ENCODE data around the gene KCNIP3.
"Not testable (repeated sequence)": the region's sequence is repeated elsewhere in the genome, so short reads cannot be mapped to it uniquely, and the experiment has no call there.

The KCNIP3 gene

DNA sequence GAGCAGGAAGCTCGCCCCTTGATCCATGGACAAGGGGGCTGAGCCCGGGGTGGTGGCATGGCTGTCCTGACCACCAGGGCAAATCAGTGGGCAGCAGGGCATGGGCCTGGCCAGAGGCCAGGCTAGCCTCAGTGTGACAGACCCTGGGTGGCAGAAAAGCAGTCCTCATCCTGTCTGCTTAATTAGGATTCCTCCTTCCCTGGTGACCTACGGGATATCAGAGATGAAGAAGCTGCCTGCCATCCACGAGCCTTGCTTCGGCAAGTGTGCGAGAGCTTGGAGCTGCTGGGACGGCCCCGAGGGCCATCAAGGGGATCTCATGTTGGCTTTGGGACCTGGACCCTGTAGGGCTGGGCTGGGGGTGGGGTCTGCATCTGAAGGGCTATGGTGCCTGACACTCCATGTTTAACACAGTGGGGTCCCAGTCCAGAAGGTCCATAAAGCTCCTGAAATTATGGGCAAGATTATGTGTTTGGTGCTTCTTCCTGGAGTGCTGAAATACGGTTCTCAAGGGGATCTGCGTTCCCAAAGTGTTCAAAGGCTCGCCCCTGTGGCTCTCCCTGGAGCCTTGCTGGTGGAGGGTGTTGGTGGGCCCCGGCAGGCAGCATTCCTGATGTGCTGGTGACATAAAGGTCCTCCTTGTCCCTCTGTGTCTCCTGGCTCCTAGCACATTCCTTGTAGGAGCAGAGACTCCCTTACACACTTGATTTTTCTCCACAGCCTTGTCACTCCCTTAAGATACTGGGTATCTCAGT is 52.6 kb downstream of the KCNIP3 start:
- no peak for DNase-seq

DNA sequence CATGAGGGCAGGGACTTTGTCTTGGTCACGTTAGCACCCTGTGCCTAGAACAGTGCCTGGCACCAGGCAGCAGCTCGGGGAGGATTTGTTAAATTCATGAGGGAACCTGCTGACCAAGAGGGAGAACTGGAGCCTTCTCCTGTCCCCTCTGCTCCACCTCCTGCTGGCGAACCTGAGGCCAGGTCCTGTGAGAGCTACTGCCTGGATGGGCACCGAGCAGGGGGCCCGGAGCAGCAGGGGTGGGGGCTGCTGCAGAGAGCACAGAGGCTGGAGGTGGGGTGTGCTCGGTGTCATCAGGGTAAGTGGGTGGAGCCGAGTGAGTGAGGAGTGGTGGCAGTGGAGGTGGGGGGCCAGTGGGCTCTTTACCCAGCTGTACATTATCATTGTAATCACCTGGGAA is 53.2 kb downstream of the KCNIP3 start:
- no peak for DNase-seq

DNA sequence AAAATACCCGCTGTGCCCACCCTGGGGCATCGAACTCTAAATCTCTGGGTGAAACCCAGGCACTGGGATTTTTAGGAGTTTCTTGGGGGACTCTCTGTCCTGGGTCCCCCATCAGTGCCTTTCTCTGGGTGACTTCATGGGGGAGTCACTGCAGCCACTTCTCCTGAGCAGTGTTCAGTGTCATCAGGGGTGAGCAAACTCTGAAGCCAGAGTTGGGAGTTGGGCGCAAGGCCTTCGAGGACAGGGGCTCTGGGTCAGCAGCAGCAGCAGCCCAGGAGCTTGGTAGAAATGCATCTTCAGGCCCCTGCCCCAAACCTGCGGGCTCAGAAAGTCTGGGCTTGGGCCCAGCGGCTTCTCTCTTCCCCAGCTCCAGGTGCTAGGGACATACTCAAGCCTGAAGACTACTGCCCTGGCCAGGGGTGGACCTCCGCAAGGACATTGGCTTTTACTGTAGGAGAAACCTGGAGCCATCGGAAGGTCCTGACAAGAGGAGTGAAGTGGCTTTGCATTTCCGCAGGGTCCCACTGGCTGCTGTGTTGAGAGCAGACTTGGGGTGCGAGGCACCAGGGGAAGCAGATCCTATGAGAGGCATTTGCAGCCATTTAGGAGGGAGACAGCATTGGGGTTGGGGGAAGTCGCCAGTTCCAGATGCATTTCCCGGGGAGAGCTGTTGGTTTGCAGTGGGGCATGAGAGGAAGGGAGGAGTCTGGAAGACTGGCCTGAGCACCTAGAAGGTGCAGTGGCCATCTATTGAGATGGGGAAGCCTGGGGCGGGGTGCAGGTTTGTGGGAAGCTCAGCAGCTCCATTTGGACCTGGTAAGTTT is 53.8 kb downstream of the KCNIP3 start:
- DNase-seq = no peak

DNA sequence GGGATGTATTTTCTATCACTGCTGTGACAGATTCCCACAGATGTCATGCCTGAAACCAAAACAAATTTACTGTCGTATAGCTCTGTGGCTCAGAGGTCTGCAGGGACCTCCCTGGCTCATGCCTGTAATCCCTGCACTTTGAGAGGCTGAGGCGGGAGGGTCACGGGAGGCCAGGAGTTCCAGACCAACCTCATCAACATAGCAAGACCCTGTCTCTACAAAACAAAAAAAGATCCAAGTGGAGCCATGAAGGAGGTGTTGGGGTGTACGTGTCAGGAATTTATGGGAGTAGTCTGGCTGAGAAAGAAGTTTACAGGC is 54.4 kb downstream of the KCNIP3 start:
- DNase-seq = no peak

DNA sequence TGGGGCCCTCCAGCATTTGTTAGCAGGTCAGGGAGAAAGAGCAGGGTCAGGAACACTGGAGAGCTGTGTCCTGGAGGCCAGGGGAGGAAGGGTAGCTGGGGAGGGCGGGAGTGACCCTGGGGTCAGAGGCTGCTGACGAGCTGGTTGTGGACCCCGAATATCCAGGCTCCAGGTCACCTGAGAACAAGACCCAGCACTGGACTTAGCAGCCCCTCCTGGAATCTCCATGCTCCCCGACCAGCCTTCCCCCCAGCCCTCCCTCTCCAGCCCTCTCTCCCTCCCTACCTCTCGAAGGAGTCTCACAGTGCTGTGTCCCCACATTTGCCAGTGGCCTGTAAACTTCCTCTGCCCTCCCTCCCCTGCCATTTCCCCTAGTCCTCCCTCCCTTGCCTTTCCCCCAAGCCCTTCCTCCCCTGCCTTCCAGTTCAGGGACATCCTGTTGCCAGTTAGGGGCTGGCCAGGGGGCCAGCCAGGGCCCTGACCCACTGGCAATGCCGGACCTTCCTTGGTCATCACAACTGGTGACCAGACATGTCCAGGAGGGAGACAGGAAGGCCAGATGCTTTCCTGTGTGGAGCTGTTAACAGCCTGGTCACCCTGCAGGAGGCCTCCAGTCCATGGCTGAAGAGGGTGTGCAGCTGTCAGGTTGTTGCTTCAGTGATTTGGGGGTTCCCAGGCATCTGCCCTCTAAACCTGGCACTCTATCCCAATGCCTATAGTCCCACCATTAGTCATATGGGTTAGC is 55.3 kb downstream of the KCNIP3 start:
- DNase-seq = no peak

DNA sequence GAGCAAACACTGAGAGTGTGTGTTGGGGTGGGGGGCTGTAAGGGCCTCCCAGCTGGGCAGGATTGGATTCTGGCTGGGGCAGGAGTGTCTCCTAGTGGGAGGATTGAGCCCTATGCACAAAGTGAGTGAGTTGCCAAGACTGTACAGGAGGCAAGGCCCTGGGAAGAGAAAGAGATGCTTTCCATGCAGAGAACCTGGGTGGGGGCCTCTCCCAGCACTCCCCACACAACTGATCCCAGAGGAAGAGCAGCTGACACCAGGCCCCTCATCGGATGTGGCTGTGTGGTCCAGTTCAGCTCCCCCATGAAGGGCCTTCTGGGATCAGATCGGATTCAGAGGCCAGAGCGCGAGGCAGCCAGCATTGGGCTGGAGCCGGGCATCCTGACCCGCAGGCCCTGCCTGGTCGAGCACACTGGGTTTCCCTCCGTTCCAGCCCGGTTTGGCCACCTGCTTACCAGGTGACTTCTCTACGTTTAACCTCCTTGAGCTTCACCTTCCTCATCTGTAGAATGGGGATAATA is 56.0 kb downstream of the KCNIP3 start:
- no peak for DNase-seq

DNA sequence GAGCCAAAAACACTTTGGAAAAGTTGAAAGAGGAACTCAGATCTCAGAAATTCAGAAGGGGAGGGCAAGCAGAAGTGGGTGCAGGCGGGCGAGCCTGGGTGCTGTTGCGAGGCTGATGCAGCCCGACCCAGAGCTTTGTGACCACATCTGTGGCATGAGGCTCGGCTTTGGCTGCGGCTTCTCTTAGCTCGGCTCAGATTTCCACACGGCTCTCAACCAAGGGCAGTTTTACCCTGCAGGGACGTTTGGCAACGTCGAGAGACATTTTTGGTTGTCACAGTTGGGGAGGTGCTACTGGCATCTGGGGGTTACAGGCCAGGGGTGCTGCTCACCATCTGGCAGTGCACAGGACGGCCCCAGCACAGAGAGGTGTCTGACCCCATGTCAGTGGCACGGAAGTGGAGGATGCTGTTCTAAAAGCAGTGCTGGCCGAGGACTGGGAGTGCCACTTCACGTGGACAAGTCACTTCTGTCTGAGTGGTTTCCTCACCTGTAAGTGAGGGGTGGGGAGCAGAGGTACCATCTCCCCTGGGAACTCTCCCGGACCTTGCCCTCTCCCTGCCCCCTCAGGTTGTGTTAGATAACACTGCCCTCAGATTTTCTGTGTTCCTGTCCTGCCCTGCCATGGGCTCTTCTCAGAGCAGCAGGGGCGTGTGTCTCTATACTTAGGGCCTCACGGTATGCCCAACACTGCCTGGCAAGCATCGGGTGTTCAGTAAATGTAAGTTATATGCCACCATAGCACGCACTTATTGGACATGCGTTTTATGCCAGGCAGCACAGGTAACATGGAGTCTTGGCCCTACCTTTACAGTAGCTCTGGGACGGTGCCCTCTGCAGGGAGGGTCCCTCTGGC is 56.7 kb downstream of the KCNIP3 start:
- DNase-seq = peak; percentile 54 to 56

DNA sequence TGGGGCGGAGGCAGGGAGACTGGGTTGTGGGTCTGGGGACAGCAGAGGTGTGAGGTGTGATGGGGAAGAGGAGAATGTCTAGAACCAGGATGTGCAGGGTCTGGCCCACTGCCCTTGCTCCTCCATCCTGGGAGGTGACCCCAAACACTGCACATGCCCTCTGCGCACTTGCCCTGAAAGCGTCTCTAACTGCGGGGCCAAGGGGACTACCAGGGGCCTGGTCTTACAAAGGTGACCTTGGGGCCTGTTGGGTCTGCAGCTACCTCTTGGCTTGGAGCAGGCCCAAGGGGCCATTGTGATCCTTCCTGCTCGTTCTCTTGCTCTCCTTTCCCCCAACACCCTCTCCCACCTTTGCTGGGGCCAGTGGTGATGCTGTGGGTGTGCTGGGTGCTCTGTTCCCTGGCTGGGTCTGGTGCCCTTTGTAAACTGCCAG is 57.3 kb downstream of the KCNIP3 start:
- DNase-seq = no peak

DNA sequence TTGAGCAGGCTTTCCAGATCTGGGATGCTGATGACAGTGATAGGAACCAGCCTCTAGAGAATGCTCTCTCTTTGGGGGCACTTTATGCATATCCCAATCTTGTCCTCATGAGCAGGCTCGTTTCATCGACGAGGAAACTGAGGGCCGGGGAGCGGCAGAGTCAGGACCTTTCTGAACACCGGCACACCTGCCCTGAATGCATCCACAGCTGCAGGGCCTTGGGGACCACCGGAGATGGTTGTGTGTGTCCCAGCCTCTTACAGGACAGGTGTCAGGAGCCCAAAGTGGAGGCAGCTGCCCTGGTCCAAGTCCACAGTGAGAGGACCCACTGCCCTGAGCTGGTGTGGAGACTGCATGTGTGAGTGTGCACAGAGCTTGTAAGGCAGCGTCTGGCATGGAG is 57.8 kb downstream of the KCNIP3 start:
- no peak for DNase-seq

DNA sequence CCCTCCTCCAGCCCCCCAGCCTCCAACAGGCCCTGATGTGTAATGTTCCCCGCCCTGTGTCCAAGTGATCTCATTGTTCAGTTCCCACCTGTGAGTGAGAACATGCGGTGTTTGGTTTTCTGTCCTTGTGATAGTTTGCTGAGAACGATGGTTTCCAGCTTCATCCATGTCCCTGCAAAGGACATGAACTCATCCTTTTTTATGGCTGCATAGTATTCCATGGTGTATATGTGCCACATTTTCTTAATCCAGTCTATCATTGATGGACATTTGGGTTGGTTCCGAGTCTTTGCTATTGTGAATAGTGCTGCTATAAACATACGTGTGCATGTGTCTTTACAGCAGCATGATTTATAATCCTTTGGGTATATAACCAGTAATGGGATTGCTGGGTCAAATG is 58.3 kb downstream of the KCNIP3 start:
- not testable (repeated sequence) for DNase-seq

DNA sequence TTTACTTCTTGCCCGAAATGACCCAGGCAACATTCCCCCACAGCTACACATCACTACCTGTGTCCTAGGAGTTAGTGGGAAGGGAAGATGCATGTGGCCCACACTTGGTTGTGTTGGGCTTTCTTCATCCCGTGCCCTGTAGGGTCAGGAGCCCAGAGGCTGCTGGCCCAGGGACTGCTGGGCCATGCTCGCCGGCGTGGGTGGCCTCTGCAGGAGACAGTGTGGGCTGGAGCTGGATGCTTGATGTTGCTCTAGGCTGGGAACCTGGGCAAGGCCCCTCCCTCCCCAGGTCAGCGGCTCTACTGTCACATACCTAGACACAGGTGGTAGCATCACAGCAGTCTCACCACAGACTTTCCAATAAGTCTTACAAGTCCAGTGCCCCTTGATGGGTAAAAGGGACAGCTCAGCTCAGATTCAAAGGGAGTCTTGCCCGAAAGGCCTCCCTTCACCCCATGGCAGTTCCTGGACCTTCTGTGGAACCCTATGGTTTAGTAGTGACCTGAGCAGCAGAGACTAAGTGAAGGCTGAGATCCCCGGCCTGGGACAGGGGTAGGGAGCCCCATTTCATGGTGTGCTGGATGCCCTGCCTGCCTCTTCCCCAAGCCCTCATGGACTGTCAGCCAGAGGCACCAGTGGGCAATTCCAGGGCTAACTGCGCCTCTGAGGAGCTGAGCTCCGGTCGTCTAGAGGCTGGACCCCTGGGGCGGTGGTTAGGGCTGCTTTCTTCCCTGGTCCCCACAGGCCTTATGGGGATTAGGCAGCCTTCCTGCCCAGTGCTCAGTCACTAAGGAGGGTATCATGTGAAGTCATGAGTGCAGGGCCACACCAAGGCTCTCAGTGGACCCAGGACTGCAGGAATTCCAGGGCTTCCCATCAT is 59.9 kb downstream of the KCNIP3 start:
- DNase-seq = no peak

DNA sequence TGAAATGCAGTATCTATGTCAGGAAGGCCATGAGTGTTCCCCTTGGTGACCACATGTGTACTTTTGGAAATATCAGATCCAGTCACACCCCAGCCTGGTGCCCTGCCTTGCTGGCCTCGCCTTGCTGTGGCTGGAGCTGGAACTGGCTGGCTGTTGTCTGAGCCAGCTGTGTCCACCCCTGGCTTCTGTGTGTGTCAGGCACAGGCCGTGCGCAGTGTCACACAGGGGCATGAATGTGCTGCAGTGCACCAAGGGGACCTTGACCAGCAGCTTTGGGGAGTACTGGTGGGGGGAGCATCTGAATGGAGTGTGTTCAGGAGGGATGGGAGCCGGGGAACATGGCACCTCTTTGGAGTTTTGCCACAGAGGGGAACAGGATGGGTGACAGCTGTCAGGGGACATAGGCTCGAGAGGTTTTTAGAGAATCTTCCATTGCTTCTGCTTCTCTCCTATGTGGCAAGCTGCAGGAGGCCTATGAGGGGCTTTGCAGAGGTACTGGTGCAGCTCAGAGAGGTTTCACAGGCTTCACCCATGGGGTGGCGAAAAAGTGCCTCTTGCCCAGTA is 60.7 kb downstream of the KCNIP3 start:
- DNase-seq = no peak

DNA sequence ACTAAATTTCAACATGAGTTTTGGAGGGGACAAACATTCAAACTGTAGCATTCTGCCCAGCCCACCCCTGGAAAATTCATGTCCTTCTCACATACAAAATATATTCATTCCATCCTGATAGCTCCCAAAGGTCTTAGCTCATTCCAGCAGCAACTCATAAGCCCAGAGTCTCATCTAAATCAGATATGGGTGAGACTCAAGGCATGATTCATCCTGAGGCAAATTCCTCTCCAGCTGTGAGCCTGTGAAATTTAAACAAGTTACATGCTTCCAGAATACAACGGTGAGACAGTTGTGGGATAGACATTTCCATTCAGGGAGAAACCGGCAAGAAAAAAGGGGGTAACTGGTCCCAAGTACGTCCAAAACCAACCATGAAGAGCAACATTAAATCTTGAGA is 61.9 kb downstream of the KCNIP3 start:
- no peak for DNase-seq

DNA sequence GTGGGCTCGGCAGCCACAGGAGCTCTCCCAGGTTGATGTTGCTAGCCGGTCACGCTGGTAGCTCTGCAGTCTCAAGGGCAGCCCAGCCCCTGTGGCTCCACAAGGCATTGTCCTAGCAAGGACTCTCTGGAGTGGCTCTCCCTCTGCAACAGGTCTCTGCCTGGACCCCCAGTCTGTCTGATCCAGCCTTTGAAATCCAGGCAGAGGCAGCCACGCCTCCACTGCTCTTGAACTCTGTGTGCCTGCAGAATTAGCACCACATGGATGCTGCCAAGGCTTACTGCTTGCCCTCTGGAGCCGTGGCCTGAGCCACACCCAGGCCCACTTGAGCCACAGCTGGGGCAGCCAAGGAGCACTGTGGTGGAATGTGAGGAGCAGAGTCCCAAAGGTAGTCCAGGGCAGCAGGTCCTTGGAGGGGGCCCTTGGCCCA is 62.4 kb downstream of the KCNIP3 start:
- no peak for DNase-seq

DNA sequence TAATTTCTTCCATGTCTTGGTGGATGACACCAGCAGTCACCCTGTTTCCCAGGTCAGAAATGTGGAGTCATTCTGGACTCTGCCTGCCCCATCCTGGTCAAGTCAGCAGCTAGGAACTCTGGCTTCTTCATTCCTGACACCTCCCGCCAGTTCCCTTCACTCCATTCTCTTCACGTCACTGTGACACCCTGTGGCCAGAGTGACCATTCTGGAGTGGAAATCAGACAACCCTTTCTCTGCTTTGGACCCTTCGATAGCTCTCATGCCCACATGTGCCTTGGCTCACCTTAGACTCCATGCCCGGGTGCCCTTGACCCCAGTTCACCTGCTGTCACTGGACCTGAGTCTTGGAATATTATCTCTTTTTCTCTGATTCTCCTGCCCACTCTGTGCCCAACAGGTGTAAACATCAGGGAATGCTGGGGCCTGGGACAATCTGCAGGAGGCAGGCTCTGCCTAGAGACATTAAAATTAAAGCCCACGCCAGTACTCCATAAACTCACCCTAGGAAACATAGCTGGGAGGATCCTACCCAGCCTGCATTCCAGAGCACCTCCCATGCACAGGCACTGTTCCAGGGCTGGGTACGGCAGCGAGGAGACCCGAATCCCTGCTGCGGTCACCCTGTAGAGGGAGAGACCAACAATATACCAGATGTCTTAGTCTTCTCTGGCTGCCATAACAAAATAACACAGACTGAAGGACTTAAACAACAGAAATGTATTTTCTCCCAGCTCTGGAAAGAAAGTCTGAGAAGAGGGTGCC is 64.3 kb downstream of the KCNIP3 start:
- DNase-seq = no peak

DNA sequence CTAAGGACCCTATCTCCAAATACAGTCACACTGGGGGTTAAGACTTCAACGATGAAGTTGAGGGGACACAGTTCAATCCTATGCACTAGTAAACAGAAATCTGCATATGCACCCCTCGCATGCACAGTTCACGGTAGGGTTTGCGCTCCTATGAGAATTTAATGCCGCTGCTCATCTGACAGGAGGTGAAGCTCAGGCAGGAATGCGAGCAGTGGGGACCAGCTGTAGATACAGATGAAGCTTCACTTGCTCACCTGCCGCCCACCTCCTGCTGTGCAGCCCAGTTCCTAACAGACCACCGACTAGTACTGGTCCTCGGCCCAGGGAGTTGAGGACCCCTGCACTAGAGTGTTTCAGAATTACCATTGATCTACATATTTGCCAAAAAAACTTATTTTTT is 65.3 kb downstream of the KCNIP3 start:
- no peak for DNase-seq

DNA sequence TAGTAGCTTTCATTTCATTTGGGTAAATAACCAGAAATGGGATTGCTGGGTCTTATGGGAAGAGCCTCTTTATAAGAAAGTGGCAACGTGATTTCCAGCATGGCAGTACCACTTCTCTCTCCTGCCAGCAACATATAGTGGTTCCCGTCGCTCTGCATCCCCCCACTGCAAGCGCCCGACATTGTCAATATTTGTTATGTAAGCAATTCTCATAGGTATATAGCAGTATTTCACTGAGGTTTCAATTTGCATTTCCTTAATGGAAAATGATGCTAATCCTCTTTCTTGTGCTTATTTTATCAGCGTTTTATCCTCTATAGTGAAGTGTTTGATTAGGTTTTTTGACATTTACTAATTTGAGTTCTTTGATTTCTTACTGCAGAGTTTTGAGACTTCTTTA is 69.4 kb downstream of the KCNIP3 start:
- DNase-seq = no peak

DNA sequence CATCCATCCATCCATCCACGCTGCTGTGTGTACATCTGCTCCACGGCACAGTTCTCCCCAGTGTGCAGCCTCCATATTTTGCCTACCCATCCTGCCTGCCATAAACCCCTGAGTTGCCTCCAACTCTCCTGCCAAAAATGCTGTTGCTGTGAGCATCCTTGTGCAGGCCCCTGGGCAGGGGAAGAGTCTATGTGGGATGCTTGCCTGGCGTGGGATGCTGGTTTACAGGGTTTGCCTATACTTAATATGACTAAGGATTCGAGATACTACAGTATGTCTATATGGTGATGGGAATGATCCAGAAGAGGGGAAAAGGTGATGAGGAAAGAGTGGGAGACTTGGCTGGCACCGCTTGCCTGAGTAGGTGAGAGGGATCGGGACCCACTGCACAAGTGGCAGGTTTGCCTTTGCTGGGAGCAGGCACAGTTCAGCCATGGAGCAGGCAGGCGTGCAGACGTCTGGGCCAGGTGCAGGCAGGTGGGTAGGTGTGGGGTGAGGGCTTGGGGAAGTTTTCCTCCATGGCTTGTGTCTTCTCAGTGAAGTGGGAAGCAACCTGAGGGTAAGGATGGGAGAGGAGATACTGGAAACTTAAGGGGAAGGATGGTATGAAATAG is 75.2 kb downstream of the KCNIP3 start:
- DNase-seq = no peak

DNA sequence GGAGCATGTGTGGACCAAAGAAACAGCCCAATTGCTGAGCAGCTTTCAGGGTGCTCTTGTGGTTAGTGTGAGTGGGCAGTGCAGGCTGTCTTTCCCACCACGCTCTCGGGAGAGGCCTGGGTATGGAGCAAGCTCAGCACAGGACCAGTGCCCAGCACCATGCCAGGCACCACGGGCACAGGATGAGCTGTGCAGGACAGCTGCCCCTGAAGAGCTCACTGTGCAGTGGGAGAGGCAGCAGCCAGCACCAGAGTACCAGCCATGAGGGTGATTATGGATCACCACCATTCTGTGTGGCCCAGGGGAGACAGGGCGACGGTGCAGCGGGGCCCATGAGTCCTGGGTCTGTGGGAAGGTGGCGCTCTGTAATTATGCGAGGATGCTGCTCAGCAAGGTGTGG is 75.7 kb downstream of the KCNIP3 start:
- no peak for DNase-seq

DNA sequence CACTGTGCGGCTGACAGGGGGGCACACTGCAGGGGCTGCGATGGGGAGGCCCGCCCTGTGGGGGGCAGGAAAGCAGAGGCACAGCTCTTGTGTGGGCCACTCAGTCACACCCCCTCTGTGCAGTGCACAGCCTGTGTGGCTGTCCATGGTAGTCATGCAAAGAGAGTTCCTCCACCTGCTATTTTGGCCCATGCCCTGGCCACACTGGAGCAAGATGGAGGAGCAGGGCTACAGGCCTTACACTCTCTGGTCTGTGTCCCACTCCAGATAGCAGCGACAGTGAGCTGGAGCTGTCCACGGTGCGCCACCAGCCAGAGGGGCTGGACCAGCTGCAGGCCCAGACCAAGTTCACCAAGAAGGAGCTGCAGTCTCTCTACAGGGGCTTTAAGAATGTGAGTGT is 76.9 kb downstream of the KCNIP3 start:
- DNase-seq = no peak

All from Kasumi-1 (cell line).